OCI-LY7 (cell line): Measurements from ENCODE around the gene KIAA0930. TPM values are rescaled to one million over a fixed set of nuclear protein-coding genes. Genes with fewer than 3 reads are reported as not detected.

ENCODE experiments used
- BruUV-seq: library from RNA; stranded (reverse); fragments of 400-500 nt; replicated peaks from 2 replicates; lab custom pipeline; 2021; lab: Mats Ljungman, UMichigan
- CTCF ChIA-PET: fragments of 300-600 bp; sonication (Branson Sonifier 250); formaldehyde crosslinking; loops from one replicate; lab custom pipeline; 2022; ENCODE audit warnings: antibody characterized with exemption; ENCODE audit not compliant: unreplicated experiment; lab: Charles Lee
- POLR2A ChIA-PET: fragments of 300-600 bp; sonication (Branson Sonifier 250); formaldehyde crosslinking; loops from one replicate; lab custom pipeline; 2022; ENCODE audit warnings: antibody characterized with exemption; lab: Charles Lee
- DNase-seq: peaks from one replicate; pipeline ENCODE4 v3.0.0-alpha.2; 2015; ENCODE audit warnings: low spot score
- H2AFZ ChIP-seq: fragments of 200-600 bp; sonication (generic), shearing (Covaris generic); 2 replicates; pipeline ENCODE4 v1.6.1; 2014; ENCODE audit warnings: mild to moderate bottlenecking, antibody characterized with exemption, low read length, moderate library complexity
- H3K27ac ChIP-seq: fragments of 200-600 bp; sonication (generic); 2 replicates; pipeline ENCODE4 v1.5.1; 2014; ENCODE audit warnings: mixed run types, low read depth, mild to moderate bottlenecking, moderate library complexity, low read length, inconsistent platforms; ENCODE audit not compliant: poor library complexity, severe bottlenecking
- H3K36me3 ChIP-seq: fragments of 200-600 bp; sonication (generic); 2 replicates; pipeline ENCODE4 v1.6.1; 2014; ENCODE audit warnings: mild to moderate bottlenecking, antibody characterized with exemption, low read length, moderate library complexity, mixed read lengths; ENCODE audit not compliant: insufficient read depth
- H3K4me1 ChIP-seq: fragments of 200-600 bp; sonication (generic); 2 replicates; pipeline ENCODE4 v1.5.1; 2014; ENCODE audit warnings: mild to moderate bottlenecking, low read length; ENCODE audit not compliant: insufficient read depth, poor library complexity, severe bottlenecking
- H3K4me2 ChIP-seq: fragments of 200-600 bp; sonication (generic); 2 replicates; pipeline ENCODE4 v1.6.1; 2014; ENCODE audit warnings: mild to moderate bottlenecking, low read length
- H3K4me3 ChIP-seq: fragments of 200-600 bp; sonication (generic); 2 replicates; pipeline ENCODE4 v1.5.1; 2014; ENCODE audit warnings: mild to moderate bottlenecking, low read depth, low read length; ENCODE audit not compliant: poor library complexity, severe bottlenecking
- H3K79me2 ChIP-seq: fragments of 200-600 bp; sonication (generic); 2 replicates; pipeline ENCODE4 v1.6.1; 2016; ENCODE audit warnings: low read depth, mild to moderate bottlenecking, low read length, moderate library complexity, mixed read lengths; ENCODE audit not compliant: insufficient read depth
- H3K9me2 ChIP-seq: fragments of 200-600 bp; sonication (generic); 2 replicates; pipeline ENCODE4 v1.6.1; 2016; ENCODE audit warnings: mild to moderate bottlenecking, low read length, mixed read lengths; ENCODE audit not compliant: insufficient read depth
- H3K9me3 ChIP-seq: fragments of 200-600 bp; sonication (generic); 2 replicates; pipeline ENCODE4 v1.6.1; 2014; ENCODE audit warnings: mild to moderate bottlenecking, mixed run types, low read length, mixed read lengths
- H4K20me1 ChIP-seq: fragments of 200-600 bp; sonication (generic); 2 replicates; pipeline ENCODE4 v1.6.1; 2014; ENCODE audit warnings: mild to moderate bottlenecking, antibody characterized with exemption, low read length, moderate library complexity, mixed read lengths; ENCODE audit not compliant: insufficient read depth
- EZH2phosphoT487 ChIP-seq: fragments of 200-600 bp; sonication (generic); IDR thresholded peaks from 2 replicates; pipeline ENCODE4 v1.6.1; 2018; ENCODE audit warnings: low read depth, borderline replicate concordance, mild to moderate bottlenecking, mixed run types, antibody characterized with exemption, low read length, moderate library complexity, mixed read lengths
- intact Hi-C: fragments of 100-400 bp; cut with micrococcal nuclease; formaldehyde crosslinking; loops from one replicate; pipeline ENCODE4 v1.10.0; 2022; ENCODE audit not compliant: unreplicated experiment
- total RNA-seq, 2 experiments: library from RNA; depleted of rRNA in 1 of 2; stranded (reverse); fragments of >200 nt in 1 of 2; shearing (Covaris generic) in 1 of 2; gene quantifications; 2 replicates each; pipeline ENCODE4 v1.2.3, GENCODE V29; 2014 to 2022
- TF ChIP-seq, protein P1 (sequence below): fragments of 200-600 bp; sonication (generic); conservative IDR thresholded peaks from 2 replicates; pipeline ENCODE4 v1.5.1; 2014; ENCODE audit warnings: mild to moderate bottlenecking, antibody characterized with exemption, low read length, moderate library complexity, mixed read lengths

KIAA0930 gene
- total RNA-seq, 2 experiments from 2014 or later: 80.7 to 93.9 TPM

DNA sequence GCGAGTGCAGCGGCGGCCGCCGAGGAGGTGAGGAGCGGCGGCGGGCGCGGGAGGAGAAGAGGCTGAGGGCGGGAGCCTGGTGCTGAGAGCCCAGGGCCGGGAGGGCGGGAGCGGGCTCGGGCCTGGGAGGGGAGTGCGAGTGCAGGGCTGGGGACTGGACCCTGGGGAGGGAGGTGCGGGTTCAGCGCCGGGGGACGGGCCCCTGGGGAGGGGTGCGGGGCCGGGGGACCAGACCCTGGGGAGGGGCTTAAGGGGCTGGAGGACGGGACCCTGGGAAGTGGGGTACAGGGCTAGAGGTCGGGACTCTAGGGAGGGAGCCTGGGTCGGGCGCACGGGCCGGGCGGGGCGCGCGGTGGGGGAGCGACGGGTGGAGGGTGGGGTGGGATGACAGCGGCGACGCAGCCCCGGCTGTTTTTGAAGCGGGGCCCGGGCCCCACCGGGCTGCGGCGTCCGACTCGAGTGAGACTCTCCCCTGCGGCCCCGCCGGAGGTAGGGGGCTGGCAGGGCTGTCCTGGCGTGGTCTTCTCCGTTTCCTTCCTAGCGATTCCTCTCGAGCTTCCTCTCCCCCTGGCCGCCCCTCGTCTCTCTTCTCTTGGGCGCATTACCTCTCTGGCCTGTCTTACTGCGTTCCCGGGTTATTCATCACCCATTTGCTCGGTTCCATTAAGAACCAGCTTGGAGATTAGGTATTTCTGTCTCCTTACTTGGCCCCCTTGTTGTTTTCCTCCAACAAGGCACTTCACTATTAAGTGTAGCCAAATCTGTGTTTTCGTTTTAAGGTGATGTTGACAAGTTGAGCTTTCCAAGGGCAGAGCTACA, 76.2 kb downstream of the KIAA0930 start:
- Histone ChIP-seq H3K9me3 (no peaks in the 10 kb centered on the region), H3K36me3 (peaks cover 51% of the 10 kb centered on the region), H2AFZ (peak overlapping the region; percentile 45; the same call in 1 of the 2 replicates), H3K4me1 (peaks cover 39% of the 10 kb centered on the region), H3K4me3 (peak overlapping the region; percentile 91), H3K9me2 (no peaks in the 10 kb centered on the region), H3K27ac (peak overlapping the region; percentile 79), H3K79me2 (peaks cover 84% of the 10 kb centered on the region), H3K4me2 (peak overlapping the region; percentile 96), H4K20me1 (peaks cover 25% of the 10 kb centered on the region)
- no TSS peak for BruUV-seq
- intact Hi-C loops: loop anchor here (1.0 to 10.0 kb wide), 2 partner anchors 70 to 99 kb away; no protein-coding TSS in a partner anchor
- DNase-seq: peak; percentile 38
- CTCF ChIA-PET: no interaction called here
- no peak for TF ChIP-seq EZH2phosphoT487
- TF ChIP-seq, protein P1, sequence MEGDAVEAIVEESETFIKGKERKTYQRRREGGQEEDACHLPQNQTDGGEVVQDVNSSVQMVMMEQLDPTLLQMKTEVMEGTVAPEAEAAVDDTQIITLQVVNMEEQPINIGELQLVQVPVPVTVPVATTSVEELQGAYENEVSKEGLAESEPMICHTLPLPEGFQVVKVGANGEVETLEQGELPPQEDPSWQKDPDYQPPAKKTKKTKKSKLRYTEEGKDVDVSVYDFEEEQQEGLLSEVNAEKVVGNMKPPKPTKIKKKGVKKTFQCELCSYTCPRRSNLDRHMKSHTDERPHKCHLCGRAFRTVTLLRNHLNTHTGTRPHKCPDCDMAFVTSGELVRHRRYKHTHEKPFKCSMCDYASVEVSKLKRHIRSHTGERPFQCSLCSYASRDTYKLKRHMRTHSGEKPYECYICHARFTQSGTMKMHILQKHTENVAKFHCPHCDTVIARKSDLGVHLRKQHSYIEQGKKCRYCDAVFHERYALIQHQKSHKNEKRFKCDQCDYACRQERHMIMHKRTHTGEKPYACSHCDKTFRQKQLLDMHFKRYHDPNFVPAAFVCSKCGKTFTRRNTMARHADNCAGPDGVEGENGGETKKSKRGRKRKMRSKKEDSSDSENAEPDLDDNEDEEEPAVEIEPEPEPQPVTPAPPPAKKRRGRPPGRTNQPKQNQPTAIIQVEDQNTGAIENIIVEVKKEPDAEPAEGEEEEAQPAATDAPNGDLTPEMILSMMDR: no peak
- POLR2A ChIA-PET: interaction anchor here (0.5 to 1.9 kb wide), 7 partner anchors 9 to 156 kb away, joined by 3 to 7 read pairs (median 4); no protein-coding TSS in a partner anchor

DNA sequence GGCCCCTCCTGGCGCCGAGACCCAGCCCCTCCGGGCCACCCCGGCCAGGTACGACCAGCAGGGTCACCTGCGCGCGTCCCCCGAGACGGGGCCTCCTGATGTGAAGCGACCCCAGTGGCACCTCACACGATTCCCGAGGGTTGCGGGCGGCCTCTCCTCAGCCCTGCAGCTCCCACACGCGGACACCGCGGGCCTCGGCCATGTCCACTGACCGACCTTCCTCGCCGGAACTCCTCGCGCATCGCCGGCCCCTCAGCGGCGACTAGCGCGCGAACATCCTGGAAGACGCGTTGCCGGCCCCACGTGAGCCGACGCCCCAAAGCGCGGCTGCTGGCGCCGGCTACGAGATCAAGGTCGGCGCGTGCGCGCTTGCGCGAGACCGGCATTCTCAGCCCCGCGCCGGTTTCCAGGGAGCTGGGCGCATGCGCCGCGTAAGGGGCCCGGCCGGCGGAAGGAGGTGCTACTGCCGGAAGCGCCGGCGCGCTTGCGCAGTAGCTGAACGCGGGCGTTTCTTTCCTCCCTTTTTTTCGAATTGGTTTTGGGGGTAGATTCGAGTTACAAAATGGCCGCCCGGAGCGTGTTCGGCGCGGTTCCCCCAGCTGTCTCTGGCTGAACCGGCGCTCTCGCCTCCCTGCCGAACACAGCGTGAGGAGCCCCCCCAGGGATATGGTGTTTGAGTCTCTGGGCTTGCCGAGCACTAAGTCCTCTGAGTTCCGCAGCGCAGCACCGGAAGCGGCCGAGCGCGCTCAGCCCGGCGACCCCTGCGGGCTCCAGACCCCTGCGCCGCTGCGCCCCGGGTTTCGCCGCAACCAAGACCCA, 77.0 kb downstream of the KIAA0930 start, which contains the start of gene NUP50:
TSS of gene NUP50 (plus strand) at position 475 of the 819 bp plus-strand sequence. CDS start 4,253 bp downstream, outside the sequence.
- TF ChIP-seq, protein P1: no peak
- TF ChIP-seq EZH2phosphoT487: no peak
- ChIA-PET CTCF (no interaction called here), POLR2A (interaction anchor here (0.5 to 1.6 kb wide), 8 partner anchors 10 to 155 kb away, joined by 3 to 5 read pairs (median 4); no protein-coding TSS in a partner anchor)
- peak; percentile 98 for DNase-seq
- Histone ChIP-seq H3K36me3 (peaks cover 48% of the 10 kb centered on the region), H2AFZ (peak within 1 kb of the TSS; percentile 83), H3K27ac (peak within 1 kb of the TSS; percentile 79), H3K4me2 (peak within 1 kb of the TSS; percentile 96), H3K9me3 (no peaks in the 10 kb centered on the region), H4K20me1 (peaks cover 24% of the 10 kb centered on the region), H3K4me1 (peaks cover 39% of the 10 kb centered on the region), H3K9me2 (no peaks in the 10 kb centered on the region), H3K79me2 (peaks cover 84% of the 10 kb centered on the region), H3K4me3 (peak within 1 kb of the TSS; percentile 91)
- intact Hi-C loops: loop anchor here (1.0 to 10.0 kb wide), 2 partner anchors 71 to 100 kb away; no protein-coding TSS in a partner anchor
- BruUV-seq: no TSS peak
